ENCODE results near the gene FRMD4A.

DNA sequence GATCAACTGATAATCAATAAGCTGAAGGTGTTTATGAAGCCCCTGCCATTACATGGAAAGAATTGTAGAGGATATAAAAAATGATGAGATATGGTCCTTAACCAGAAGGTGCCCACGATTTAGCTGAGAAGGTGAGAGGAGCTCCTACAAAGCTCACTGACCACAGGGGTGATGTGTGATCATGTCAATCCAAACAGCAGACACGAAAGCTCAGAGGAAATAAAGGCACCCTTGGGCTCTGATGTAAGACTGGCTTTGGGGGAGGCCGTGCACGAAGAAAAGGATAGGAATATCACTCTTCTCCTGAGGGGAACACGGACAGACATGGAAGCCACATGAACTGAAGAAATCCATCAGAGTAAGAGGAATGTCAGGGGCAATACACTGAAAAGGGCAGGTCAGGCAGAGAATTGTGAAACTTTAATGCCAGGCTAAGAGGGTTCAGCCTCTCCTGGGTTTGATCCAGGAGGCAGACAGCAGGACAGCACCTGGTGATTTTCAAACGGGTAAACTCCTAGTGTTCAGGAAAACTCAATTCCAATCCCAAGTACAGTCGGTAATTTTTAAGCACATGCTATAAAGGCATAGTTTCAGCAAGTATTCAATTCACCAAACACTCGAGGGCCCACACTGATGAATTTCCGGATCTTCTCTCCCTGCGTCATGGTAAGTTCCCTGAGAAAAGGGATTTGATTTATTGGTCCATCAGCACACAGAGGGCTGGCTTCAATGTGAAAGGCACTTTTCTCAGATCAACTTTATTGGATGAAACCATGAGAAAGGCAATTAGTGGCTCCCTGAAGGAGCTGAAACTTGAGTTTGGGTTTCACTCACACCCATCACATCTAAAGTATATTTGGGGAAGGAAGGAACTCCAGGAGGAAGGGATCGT is 580.2 kb downstream of the FRMD4A start:
- TF ChIP-seq POLR2A (IDR thresholded peaks at IDR 0.05; ENCODE audit: low read depth, low read length) (no peak), POLR2AphosphoS5 (IDR thresholded peaks at IDR 0.05; ENCODE audit: low read depth, low read length) (no peak)
